ENCODE measurements around the gene ST6GALNAC3.
"Not testable (repeated sequence)": the region's sequence is repeated elsewhere in the genome, so short reads cannot be mapped to it uniquely, and the experiment has no call there.

ST6GALNAC3 gene

DNA sequence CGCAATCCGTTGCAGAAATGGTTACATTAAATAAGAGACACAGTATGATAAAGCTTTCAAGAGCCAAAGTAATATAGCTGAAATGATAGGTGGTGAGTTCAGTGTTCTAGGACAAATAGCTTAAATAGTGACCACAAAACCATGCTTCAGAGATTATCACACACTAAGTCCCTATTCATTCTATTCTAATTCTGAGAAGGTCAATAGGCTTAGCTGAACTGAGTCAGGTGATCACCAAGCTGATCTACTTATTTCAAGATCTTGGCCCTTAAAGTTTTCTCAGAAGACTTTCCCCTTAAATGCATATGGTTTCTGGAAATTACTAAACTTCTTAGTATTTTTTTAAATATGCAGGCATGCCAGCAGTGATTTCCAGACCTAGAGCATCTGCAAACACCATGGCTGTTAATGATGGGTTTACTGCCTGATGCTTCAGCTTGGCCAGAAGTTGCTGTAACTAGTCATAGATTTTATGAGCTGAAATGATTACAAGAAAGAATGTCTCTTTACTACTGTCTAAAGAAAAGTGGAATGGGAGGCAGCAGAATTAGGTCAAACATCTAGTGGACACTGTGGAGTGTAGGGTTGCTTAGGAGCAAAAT, 242.9 kb downstream of the ST6GALNAC3 start:
- DNase-seq (ENCODE audit: low spot score), result no peak
- FAIRE-seq, result no peak

DNA sequence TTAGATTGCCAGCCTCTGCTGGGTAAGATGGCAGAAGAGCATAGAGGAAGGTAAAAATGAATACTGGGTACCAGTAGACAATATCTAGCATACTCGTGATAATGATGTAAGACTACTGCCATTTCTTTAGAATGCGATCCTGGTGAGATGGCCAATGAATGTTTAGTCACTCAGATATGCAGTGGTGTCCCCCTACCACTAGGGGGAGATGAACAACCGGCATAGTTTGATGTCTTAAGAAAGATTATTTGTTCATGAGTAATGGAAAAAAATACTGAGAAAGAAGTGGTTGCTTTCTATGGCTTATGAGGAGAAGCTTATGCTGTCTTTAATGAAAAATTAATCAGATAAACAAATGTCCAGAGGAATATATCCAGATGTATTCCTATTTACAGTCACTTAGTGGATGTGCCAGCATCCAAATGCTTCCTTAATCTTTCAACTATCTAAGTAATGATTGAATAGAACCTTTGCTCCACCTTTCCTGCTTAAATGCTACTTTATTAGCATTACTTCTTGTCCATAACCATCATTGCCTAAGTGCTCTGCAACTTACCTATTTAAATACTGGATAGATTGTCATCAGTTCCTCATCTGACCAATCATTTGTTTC, 256.6 kb downstream of the ST6GALNAC3 start:
- FAIRE-seq, result peak; percentile 84
- peak; percentile 62 for DNase-seq (ENCODE audit: low spot score)

DNA sequence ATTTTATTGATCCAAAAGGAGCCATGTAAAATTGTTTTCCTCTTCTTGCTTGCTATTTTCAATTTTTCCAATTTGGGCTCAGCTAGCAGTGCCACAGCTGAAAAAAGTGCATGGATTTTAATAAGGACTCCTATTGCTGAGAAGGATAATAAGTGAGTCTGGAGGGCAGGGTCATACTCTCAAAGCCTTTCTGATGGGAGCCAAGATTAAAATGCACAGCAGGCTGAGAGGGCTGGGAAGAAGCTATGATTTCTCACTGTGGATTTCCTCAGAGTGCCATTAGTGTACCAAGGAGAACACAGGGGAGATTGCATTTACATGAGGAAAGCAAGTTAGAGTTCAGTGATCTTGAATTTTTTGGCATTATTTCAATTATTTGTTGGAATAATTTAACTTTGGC, 261.3 kb downstream of the ST6GALNAC3 start:
- no peak for DNase-seq (ENCODE audit: low spot score)
- no peak for FAIRE-seq

DNA sequence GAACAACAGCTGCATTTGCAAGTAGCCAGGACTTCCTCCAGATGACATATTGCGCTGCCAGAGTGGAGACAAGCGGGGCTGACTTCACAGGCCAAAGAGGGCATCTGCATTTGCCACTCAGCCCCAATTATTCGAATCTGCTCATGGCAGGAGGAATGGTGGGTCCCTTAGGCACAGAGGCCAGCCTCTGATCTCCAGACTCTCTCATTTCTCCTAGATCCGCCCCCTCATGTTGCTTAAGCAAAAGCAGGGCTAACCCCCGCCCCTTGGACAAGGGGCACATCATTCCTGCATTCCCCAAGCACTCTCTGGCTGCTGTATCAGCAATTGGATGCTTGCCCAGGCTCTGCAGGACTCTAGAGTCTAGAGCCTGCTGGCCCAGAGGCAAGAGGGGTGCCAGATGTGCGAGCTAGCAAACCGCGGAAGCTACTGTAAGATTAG, 262.4 kb downstream of the ST6GALNAC3 start:
- peak; percentile 74 for DNase-seq (ENCODE audit: low spot score)
- FAIRE-seq, result no peak

DNA sequence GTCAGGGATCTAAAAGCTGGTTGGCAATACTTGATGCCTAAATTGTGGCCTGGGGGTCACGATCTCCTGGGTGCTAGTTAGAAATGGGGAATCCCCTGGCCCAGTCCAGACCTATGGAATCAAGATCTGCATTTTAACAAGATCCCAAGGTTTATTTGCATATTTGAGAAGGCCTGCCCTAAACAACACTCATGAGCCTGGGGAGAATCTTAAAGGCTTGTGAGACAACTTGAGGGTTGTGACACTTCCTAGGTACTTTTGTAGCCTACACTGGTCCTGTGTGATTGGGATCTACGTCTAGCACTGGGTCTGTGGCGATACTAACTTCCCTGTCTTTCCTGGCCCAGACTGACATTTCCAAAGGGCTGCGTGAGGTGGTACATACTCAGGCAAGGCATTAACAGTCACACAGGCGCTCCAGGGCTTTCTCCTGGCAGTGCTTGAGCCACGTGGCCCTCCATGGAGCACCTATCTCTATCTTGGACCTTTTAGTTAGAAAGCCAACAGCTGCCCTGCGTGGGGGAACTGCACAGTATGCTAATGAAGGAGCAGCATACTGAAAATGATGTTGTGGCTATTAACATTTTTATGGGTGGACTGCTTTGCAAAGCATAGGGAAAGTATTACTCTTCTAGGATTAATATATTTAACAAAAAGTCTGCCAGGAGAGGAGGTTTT, 263.1 kb downstream of the ST6GALNAC3 start:
- DNase-seq (ENCODE audit: low spot score) (no peak), FAIRE-seq (no peak)

DNA sequence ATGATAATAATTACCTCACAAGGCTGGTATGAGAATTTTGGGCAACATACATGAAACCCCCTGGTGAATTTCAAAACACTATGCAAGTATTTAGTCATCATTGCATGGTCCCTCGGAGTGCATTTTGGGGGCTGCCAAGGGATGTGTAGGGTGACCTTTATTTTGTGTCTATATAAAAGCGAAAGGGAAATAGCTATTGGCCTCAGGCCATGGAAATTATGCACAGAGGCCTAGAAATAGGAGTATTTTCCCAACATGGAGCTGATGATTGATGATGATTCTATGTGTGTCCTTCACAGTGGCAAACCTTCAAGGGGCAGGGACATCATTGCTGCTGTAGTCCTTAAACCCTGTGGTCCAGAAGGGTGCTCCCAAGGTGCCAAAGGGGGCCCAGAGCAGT, 265.5 kb downstream of the ST6GALNAC3 start:
- no peak for FAIRE-seq
- DNase-seq (ENCODE audit: low spot score), result no peak

DNA sequence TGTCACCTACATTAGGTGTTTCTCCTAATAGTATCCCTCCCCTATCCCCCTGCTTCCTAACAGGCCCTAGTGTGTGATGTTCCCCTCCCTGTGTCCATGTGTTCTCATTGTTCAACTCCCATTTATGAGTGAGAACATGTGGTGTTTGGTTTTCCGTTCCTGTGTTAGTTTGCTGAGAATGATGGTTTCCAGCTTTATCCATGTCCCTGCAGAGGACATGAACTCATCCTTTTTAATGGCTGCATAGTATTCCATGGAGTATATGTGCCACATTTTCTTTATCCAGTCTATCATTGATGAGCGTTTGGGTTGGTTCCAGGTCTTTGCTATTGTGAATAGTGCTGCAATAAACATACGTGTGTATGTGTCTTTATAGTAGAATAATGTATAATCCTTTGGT, 267.3 kb downstream of the ST6GALNAC3 start:
- DNase-seq (ENCODE audit: low spot score); FAIRE-seq: not testable (repeated sequence)

DNA sequence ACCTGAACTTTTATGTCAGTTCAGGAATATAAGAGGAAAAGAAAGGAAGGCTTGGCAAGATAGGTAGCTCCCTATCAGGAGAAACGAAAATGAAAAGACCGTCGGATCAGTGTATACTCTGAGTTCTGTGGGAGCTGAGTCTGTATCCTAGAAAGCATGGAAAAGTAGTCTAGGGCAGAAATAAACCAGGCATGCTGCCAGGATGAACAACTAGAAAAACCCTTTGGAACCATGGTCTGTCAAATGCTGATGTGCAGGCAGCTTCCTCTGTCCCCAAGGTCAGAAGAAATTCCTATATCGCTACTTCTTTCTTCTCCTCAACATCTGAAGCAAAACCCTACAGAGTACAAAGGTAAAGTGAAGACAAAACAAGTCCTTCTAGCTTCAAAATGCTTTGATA, 268.8 kb downstream of the ST6GALNAC3 start:
- DNase-seq (ENCODE audit: low spot score) (no peak), FAIRE-seq (no peak)

DNA sequence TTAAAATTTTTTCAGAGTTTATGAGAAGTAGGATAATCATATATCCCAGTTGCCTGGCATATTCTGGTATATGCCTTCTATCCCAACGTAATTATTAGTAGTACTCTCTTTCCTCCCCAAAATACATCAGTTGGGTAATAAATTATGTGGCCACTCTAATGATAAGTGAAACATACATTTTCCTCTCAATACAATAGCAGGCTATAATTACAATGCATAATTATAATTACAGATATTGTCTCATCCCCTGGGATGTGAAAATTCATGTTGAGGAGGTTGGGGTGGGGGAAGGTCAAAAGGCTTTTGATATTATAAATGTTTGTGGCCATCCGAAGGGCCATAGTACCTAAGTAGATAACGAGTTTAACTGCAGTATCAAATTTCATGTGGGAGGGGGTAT, 277.1 kb downstream of the ST6GALNAC3 start:
- no peak for DNase-seq (ENCODE audit: low spot score)
- no peak for FAIRE-seq

DNA sequence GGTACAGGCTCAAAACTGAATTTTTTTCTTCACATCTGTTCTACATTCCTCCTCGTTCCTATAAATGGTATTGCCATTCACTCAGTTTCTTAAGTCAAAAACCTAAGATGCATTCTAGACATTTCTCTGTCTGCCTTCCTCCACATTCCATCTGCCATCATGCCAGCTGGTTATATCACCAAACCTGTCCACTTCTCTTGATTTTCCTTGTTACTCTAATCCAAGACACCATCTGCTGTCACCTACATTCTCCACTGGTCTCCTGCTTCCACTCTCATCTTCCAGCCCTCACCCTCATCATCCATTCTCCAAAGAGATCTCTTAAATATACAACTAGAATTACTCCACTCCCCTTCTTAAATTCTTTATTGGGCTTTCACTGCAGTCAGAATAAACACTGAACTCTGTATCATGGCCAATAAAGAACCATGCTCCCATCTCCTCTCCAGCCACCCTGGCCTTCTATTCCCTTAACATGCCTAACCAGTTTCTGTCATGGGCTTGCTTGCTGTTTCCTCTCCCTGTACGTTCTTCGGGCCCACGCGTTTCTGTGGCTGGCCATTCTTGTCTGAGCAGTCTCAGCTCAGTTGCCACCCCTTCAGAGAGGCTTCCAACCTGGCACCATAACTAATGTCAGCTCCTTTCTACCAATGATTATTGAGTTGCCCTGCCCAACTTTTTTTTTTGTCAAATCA, 278.3 kb downstream of the ST6GALNAC3 start:
- no peak for FAIRE-seq
- no peak for DNase-seq (ENCODE audit: low spot score)

DNA sequence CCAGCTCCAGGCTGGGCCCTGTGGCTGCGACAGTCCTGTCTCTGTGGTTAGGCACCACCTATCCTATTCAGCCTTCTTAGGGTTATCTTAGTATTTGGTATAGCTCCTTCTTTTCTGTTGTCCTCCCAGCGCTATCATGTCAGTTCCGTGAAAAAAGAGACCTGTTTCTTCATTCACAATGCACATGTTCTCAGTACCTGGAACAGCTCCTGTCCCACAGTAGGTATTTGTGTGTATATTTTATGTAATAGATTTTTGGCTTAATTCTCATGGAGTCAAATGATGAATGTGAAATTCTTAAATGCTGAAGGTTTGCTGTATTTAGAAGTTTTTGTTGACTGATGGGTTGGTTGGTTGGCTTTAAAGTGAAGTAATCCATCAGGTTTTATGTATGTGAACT, 279.7 kb downstream of the ST6GALNAC3 start:
- no peak for DNase-seq (ENCODE audit: low spot score)
- FAIRE-seq, result no peak

DNA sequence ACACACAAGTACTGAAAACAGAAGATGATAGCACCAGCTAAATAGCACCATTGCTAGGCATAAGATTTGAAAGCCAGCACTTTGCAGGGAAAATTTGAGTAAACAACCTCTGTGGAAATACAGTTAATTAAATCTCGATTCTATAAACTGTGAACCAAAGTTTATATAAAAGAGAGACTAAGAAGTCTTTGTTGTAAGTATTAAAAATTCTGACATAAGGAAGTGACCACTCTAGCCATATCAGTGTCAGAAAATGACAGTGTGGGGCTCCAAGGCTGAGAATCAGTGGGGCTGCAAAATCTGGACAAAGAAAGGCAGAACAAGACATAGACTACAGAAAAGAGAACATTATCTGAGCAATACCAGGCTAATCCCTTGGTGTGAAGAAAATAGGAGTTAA, 292.2 kb downstream of the ST6GALNAC3 start:
- FAIRE-seq (no peak), DNase-seq (ENCODE audit: low spot score) (no peak)

DNA sequence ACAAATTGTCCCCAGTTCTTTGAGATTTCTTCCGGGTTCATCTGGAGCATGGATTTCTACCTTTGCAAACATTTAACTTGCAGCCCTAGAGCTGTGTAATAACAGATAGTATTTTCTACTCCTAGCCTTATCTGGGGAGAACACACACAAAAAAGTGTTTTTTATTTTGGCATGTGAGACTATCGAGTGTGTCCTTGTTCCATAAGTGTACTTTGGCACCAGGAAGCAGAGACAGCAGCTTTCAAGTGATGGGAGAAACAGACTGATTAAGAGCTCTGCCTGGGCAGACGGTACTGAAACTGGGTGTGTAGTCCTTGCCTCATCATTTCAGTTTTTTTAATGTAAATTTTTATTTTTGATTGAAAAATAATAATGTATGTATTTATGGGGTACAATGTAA, 297.4 kb downstream of the ST6GALNAC3 start:
- FAIRE-seq, result no peak
- DNase-seq (ENCODE audit: low spot score), result no peak

DNA sequence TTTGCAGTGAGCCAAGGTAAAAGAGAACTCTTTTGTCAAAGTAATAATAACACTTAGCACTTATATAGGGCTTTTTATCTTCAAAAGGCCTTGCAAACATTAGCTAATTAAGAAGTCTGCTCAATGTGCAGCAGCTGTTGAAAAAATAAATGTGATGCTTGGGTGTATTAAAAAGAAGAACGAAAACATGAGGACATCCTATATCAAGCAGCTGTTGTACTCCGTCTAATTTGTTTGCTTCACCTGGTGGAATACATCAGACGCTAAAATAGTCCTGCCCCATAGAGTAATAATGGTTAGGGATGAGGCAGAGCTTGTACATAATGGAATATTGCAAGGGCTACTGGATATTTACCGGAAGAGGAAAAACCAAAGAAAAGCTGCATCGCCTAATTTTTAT, 299.5 kb downstream of the ST6GALNAC3 start:
- FAIRE-seq (no peak), DNase-seq (ENCODE audit: low spot score) (no peak)

DNA sequence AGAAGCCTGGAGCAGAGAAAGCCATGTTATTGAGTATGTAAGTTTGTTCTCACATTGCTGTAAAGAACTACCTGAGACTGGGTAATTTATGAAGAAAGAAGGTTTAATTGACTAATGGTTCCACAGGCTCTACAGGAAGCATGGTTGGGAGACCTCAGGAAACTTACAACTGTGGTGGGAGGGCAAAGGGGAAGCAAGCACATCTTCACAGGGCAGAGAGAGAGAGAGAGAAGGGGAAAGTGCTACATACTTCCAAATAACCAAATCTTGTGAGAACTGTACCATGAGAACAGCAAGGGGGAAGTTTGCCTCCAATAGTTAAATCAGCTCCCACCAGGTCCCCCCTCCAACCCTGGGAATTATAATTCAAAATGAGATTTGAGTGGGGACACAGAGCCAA, 302.7 kb downstream of the ST6GALNAC3 start:
- DNase-seq (ENCODE audit: low spot score) (no peak), FAIRE-seq (no peak)

DNA sequence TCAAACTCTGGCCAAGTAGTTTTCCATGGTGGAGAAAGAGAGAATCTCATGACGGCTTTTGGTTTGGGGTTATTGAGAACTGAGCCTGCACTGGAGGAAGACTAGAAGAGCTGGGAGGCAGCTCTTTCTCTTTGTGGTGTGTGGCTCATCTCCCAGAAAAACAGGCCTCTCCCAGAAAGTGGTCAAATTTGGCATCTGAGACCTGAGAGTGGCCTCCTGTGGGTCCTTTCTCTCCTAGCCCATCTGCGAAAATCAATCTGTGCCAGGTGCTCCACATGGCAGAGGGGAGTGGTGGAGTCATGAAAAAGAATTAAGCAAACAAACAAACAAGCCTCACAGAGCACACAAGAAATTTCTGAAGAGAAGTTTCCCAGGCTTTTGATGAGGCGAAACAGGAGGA, 305.0 kb downstream of the ST6GALNAC3 start:
- FAIRE-seq, result no peak

DNA sequence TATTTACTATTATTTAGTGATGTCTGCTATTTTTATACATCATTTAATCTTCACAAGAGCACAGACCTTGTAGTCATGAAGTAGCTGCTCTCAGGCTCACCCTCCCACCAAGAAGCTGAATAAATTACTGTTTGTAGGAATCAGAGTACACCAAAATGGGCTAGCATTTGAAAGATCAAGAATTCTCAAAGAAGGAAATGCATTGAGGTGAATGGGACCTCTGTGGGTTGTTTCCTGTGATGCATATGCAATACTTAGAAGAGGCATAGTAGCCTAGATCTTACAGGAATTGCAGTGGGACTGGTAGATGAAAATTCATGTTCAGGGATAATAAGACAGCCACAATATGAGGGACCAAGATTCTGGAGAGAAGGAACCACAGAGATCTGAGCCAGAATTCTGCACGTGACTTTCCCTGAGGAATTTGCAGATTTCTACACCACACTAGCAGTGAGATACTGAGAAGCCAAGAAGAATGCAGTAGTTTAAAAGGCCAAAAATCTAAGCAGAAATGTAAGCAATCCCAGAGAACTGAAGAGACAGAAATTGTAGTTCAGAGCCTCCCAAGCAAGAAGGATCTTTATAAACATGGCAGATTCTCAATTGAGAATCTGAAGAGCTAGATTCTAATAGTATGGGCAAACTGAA, 307.0 kb downstream of the ST6GALNAC3 start:
- FAIRE-seq, result no peak
- DNase-seq (ENCODE audit: low spot score), result no peak

More for the DNA sequence above, 305.0 kb downstream of the ST6GALNAC3 start:
- DNase-seq (ENCODE audit: low spot score), result no peak

DNA sequence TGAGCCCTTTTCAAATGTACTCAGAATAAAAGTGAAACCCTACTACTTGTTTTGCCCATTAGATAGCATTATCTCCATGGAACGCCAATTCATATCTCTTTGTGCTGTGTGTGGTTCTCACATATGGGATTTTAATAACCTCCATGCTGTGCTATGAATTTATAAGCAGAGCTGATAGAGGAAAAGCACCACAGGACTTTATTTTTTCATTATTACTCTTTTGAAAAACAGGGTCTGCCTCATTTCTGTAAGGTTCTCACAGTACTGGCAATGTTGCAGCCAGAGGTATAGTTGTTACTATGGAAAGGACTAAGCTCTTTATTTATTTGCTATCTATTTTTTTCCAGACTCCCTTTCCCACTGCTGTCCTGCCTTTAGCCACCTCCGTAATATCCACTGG, 313.7 kb downstream of the ST6GALNAC3 start:
- DNase-seq (ENCODE audit: low spot score) (no peak), FAIRE-seq (no peak)

DNA sequence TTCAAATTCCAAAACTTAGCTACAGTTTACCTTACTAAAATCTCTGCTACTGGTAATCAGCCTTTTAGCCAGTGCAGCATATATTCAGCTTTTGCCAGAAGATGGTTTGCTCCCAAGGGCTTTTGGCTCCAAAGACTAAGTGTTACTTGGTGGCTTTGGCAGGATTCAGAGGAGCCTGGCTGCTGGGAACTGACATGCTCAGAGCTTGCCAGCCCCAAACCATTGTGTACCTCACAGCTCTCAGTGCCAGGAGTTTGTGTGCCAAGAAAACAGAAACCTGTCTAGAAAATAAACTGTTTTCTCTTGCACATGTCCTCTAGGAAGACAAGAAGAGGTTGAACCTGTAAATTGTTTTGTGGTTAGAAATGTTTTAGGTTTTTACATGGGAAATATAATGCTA, 315.9 kb downstream of the ST6GALNAC3 start:
- DNase-seq (ENCODE audit: low spot score) (no peak), FAIRE-seq (no peak)

DNA sequence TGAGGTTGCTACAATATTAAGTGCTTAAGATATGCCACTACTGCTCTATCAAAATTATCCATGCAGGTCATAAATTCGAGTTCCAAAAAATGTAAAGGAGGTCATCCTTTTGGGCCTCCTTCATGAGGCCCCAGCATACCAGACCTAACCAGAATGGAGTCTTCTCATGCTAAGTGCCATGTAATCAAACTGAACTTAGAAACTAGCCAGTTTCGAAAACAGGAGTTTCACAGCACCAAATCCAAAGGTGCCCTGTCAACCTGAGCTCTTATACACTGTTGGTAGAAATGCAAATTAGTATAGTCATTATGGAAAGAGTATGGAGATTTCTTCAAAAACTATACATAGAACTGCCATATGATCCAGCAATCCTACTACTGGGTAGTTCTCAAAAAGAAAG, 320.5 kb downstream of the ST6GALNAC3 start:
- DNase-seq (ENCODE audit: low spot score), result no peak
- FAIRE-seq, result no peak

DNA sequence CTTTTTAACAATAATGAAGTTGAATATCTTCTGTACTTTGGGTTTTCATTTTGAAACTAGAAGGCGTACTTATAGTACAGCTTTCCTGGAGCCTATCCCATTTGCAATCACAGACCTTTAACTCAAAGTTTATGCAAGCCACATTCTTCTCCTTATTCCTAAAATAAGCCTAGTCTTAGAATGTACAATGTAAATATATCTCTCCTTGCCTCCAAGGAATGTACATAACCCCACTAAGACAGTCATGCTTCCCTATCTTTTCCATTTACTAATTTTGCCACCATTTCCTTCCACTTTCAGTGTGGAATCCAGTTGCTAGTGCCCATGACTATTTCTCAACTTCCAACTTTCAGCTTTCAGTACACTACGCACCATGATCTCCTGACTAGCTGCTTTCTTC, 327.6 kb downstream of the ST6GALNAC3 start:
- FAIRE-seq (no peak), DNase-seq (ENCODE audit: low spot score) (no peak)

DNA sequence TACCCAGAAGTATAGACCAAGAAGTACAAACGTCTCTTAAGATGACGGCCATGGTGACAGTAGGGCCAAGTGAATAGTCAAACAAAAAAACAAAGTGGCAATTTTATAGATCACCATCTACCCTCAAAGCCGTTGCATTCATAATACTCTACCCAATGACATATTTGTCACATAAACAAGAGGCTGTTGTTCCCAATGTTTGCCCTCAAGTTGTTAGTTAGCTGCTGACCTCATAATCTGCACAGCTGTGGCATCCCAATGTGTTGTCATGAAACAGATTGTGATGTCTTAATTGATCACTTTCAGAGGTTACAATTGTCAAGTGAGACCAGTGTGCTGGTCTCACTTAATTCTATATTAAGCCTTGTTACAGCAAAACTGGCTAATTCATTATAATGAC, 333.8 kb downstream of the ST6GALNAC3 start:
- no peak for FAIRE-seq
- no peak for DNase-seq (ENCODE audit: low spot score)

Measured in urothelium cell line (cell line).